ENCODE measurements around the gene EPB41L3.

EPB41L3 gene

DNA sequence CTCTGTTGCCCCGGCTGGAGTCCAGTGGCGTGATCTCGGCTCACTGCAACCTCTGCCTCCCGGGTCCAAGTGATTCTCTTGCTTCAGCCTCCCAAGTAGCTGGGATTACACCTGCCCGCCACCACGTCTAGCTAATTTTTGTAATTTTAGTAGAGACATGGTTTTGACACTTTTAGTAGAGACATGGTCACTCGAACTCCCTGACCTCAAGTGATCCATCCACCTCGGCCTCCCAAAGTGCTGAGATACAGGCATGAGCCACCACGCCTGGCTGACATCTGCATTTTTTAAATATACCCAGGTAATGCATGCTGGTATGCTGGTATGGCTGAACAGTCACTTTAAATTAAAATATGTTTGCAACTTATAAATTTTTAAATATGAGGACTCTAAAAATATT lies 91.9 kb downstream of the EPB41L3 start:
- H3K4me3 ChIP-seq (ENCODE audit: control insufficient read depth, low read depth, low read length), result no peak overlapping the region
- TF ChIP-seq, protein P1, sequence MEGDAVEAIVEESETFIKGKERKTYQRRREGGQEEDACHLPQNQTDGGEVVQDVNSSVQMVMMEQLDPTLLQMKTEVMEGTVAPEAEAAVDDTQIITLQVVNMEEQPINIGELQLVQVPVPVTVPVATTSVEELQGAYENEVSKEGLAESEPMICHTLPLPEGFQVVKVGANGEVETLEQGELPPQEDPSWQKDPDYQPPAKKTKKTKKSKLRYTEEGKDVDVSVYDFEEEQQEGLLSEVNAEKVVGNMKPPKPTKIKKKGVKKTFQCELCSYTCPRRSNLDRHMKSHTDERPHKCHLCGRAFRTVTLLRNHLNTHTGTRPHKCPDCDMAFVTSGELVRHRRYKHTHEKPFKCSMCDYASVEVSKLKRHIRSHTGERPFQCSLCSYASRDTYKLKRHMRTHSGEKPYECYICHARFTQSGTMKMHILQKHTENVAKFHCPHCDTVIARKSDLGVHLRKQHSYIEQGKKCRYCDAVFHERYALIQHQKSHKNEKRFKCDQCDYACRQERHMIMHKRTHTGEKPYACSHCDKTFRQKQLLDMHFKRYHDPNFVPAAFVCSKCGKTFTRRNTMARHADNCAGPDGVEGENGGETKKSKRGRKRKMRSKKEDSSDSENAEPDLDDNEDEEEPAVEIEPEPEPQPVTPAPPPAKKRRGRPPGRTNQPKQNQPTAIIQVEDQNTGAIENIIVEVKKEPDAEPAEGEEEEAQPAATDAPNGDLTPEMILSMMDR (conservative IDR thresholded peaks at IDR 0.05; ENCODE audit: control insufficient read depth, insufficient read depth, low read depth, low read length), result no peak
- no peak for DNase-seq (ENCODE audit: low read depth)

DNA sequence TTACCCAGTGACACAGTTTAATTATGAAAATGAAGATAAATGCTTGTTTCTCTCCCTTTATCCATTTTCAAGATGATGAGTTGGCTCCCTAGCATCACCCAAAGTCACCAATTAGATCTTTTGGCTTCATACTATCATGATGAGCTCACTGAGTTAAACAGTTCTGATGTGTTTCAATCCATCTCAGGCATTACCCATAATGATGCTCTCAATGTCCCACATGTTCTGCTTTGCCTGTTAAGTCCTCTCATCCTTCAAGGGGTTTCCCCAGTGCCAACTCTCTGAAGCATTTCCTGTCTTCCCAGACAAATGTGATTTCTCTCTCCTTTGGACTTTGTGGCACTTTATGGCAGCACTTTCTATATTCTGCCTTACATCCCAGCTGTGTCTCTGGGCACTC lies 92.6 kb downstream of the EPB41L3 start:
- peak; percentile 14 for DNase-seq (ENCODE audit: low read depth)
- TF ChIP-seq, protein P1 (conservative IDR thresholded peaks at IDR 0.05; ENCODE audit: control insufficient read depth, insufficient read depth, low read depth, low read length), result no peak
- no peak overlapping the region for H3K4me3 ChIP-seq (ENCODE audit: control insufficient read depth, low read depth, low read length)

DNA sequence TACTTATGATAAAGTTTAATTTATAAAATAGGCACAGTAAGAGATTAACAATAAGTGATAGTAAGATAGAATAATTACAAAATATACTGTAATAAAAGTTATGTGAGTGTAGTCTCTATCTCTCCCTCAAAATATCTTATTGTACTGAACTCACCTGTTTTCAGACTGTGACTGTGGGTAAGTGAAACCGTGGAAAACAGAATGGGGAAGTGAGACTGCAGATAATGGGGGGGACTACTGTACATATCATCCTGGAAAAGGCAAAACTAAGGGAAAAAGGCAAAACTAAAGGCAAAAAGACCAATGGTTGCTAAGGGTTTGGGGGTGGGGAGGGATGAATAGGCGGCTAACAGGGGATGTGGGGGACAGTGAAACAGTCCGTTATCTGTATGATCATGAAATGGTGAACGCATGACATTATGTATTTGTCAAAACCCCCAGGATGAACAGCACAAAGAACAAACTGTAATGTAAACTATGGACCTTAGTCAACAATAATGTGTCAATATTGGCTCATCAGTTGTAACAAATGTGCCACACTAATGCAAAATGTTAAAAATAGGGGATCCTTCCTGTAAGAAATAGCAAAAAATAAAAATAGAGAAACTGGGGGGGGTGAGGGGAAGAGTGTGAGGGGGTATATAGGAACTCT lies 93.8 kb downstream of the EPB41L3 start:
- DNase-seq (ENCODE audit: low read depth), result no peak
- TF ChIP-seq, protein P1 (conservative IDR thresholded peaks at IDR 0.05; ENCODE audit: control insufficient read depth, insufficient read depth, low read depth, low read length), result no peak
- no peak overlapping the region for H3K4me3 ChIP-seq (ENCODE audit: control insufficient read depth, low read depth, low read length)

DNA sequence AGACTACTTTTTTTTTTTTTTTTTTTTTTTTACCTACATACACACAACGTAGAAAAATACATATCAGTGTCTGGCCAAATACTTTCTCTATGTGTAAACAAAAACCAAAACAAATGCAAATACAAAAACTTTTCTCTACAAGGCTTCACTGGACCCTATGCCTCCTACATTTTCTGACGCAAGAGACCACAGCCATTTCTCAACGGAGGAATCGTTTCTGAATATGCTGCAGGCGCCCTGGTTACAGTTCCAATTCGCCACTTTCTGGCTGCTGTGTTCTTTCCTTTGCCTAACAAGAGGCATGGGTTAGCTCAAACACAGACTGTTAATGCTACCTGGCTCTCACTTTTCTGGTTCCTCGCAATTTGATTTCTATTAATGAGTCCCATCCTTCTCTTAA lies 96.4 kb downstream of the EPB41L3 start:
- TF ChIP-seq, protein P1 (conservative IDR thresholded peaks at IDR 0.05; ENCODE audit: control insufficient read depth, insufficient read depth, low read depth, low read length), result no peak
- H3K4me3 ChIP-seq (ENCODE audit: control insufficient read depth, low read depth, low read length), result no peak overlapping the region
- no peak for DNase-seq (ENCODE audit: low read depth)

DNA sequence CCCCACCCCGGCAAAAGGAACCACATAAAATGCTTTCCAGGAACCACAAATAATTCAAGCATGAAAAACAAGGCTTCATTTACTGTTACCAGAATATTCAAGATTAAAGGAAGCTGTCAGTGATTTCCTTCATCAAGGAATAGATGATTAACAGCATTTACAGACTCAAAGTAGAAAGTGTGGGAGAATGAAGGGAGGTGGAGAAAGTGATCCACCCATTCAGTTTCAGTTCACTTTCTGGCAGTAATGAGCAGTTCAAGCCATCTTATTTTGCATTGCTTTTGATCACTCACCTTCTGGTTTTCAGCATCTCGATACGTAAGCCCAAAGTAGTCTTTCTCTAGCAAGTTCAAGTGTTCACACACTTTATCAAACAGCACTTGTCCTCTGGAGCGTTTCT lies 99.0 kb downstream of the EPB41L3 start:
- DNase-seq (ENCODE audit: low read depth), result no peak
- no peak overlapping the region for H3K4me3 ChIP-seq (ENCODE audit: control insufficient read depth, low read depth, low read length)
- TF ChIP-seq, protein P1 (conservative IDR thresholded peaks at IDR 0.05; ENCODE audit: control insufficient read depth, insufficient read depth, low read depth, low read length), result no peak

DNA sequence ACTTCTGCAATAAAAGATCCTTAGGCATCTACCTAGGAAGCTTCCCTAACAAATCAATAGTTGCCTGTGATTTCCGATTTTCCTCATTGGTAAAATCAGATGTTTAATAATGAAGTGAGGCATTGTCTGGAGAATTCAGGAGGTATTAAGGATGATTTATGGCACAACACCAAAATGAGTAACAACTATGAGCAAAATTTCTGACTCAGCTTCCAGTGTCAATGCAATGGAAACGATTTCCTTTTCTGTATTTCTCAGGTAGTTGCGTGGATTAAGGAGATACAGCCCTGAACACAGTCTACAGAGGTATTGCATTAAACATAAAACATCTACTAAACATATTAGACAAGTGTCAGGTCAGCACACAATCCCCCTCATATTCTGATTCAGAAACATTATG lies 99.5 kb downstream of the EPB41L3 start:
- no peak overlapping the region for H3K4me3 ChIP-seq (ENCODE audit: control insufficient read depth, low read depth, low read length)
- TF ChIP-seq, protein P1 (conservative IDR thresholded peaks at IDR 0.05; ENCODE audit: control insufficient read depth, insufficient read depth, low read depth, low read length), result no peak
- peak; percentile 57 for DNase-seq (ENCODE audit: low read depth)

All from fibroblast of mammary gland (primary cell).